ENCODE results near the gene ABCC1.
"Not testable (repeated sequence)": the region's sequence is repeated elsewhere in the genome, so short reads cannot be mapped to it uniquely, and the experiment has no call there.

Gene ABCC1

GRCh38 chr16:15967655-15968315 is 18.4 kb downstream of the ABCC1 start:
- no peak for DNase-seq

GRCh38 chr16:15970202-15970601 is 20.8 kb downstream of the ABCC1 start:
- DNase-seq: no peak

GRCh38 chr16:15970743-15971439 is 21.5 kb downstream of the ABCC1 start:
- no peak for DNase-seq

- DNase-seq: no peak
Measured at GRCh38 chr16:15971440-15971815, 22.0 kb downstream of the ABCC1 start.

GRCh38 chr16:15972046-15972868 is 22.8 kb downstream of the ABCC1 start:
- no peak for DNase-seq

GRCh38 chr16:15973421-15973820 is 24.0 kb downstream of the ABCC1 start:
- no peak for DNase-seq

- no peak for DNase-seq
Measured at GRCh38 chr16:15974057-15974456, 24.6 kb downstream of the ABCC1 start.

- DNase-seq: no peak
Measured at GRCh38 chr16:15975172-15975571, 25.8 kb downstream of the ABCC1 start.

GRCh38 chr16:15976225-15976812 is 26.9 kb downstream of the ABCC1 start:
- no peak for DNase-seq

GRCh38 chr16:15976929-15977637 is 27.7 kb downstream of the ABCC1 start:
- DNase-seq: no peak

- no peak for DNase-seq
Measured at GRCh38 chr16:15979801-15980200, 30.4 kb downstream of the ABCC1 start.

GRCh38 chr16:15980329-15980728 is 30.9 kb downstream of the ABCC1 start:
- no peak for DNase-seq

- DNase-seq: no peak
Measured at GRCh38 chr16:15981382-15981781, 32.0 kb downstream of the ABCC1 start.

GRCh38 chr16:15982194-15982915 is 32.9 kb downstream of the ABCC1 start:
- DNase-seq: not testable (repeated sequence)

- DNase-seq: no peak
Measured at GRCh38 chr16:15983898-15984297, 34.5 kb downstream of the ABCC1 start.

GRCh38 chr16:15985144-15985543 is 35.7 kb downstream of the ABCC1 start:
- DNase-seq: no peak

GRCh38 chr16:15986261-15986660 is 36.8 kb downstream of the ABCC1 start:
- DNase-seq: no peak

GRCh38 chr16:15988268-15989013 is 39.0 kb downstream of the ABCC1 start:
- no peak for DNase-seq

- DNase-seq: no peak
Measured at GRCh38 chr16:15990902-15991301, 41.5 kb downstream of the ABCC1 start.

- DNase-seq: no peak
Measured at GRCh38 chr16:15993128-15993527, 43.7 kb downstream of the ABCC1 start.

- DNase-seq: no peak
Measured at GRCh38 chr16:15993541-15993940, 44.1 kb downstream of the ABCC1 start.

Data from effector CD4-positive, alpha-beta T cell (primary cell).